GM18508 (cell line): ENCODE measurements around the gene AFF3.

Source experiments
- ATAC-seq: cut with Tn5 transposase; IDR thresholded peaks from one replicate; pipeline ENCODE4 v1.9.1; 2021; ENCODE audit warnings: moderate number of reproducible peaks; ENCODE audit not compliant: insufficient read depth, unreplicated experiment

Gene AFF3

GRCh38 chr2:99609851-99610381 lies 532.5 kb downstream of the AFF3 start:
- ATAC-seq: no peak

- no peak for ATAC-seq
These were observed 533.5 kb downstream of the AFF3 start for GRCh38 chr2:99608861-99609260.

GRCh38 chr2:99607861-99608491 lies 534.4 kb downstream of the AFF3 start:
- ATAC-seq: no peak

GRCh38 chr2:99607454-99607853 lies 534.9 kb downstream of the AFF3 start:
- no peak for ATAC-seq

GRCh38 chr2:99605036-99605435 lies 537.4 kb downstream of the AFF3 start:
- no peak for ATAC-seq

GRCh38 chr2:99602476-99602875 lies 539.9 kb downstream of the AFF3 start:
- no peak for ATAC-seq

GRCh38 chr2:99600981-99601651 lies 541.3 kb downstream of the AFF3 start:
- ATAC-seq: no peak

GRCh38 chr2:99598441-99598840 lies 543.9 kb downstream of the AFF3 start:
- no peak for ATAC-seq

- no peak for ATAC-seq
These were observed 544.8 kb downstream of the AFF3 start for GRCh38 chr2:99597616-99598015.

GRCh38 chr2:99595373-99595772 lies 547.0 kb downstream of the AFF3 start:
- ATAC-seq: no peak

- no peak for ATAC-seq
These were observed 548.5 kb downstream of the AFF3 start for GRCh38 chr2:99593692-99594427.

GRCh38 chr2:99576775-99577174 lies 565.6 kb downstream of the AFF3 start:
- ATAC-seq: no peak

- no peak for ATAC-seq
These were observed 568.6 kb downstream of the AFF3 start for GRCh38 chr2:99573634-99574251.

GRCh38 chr2:99572373-99573164 lies 569.8 kb downstream of the AFF3 start:
- no peak for ATAC-seq

- no peak for ATAC-seq
These were observed 570.4 kb downstream of the AFF3 start for GRCh38 chr2:99571954-99572353.

GRCh38 chr2:99571533-99571932 lies 570.9 kb downstream of the AFF3 start:
- ATAC-seq: no peak

- no peak for ATAC-seq
These were observed 571.4 kb downstream of the AFF3 start for GRCh38 chr2:99571021-99571420.

GRCh38 chr2:99569386-99569785 lies 573.0 kb downstream of the AFF3 start:
- no peak for ATAC-seq

GRCh38 chr2:99565227-99565626 lies 577.2 kb downstream of the AFF3 start:
- no peak for ATAC-seq

- no peak for ATAC-seq
These were observed 579.9 kb downstream of the AFF3 start for GRCh38 chr2:99562516-99562915.
